ENCODE measurements around the gene MYO1D.
"Not testable (repeated sequence)": the region's sequence is repeated elsewhere in the genome, so short reads cannot be mapped to it uniquely, and the experiment has no call there.

Gene MYO1D

GRCh38 chr17:32563583-32563982 lies 313.3 kb downstream of the MYO1D start:
- no peak for DNase-seq

GRCh38 chr17:32558997-32559650 lies 317.8 kb downstream of the MYO1D start:
- DNase-seq, result no peak

- no peak for DNase-seq
Measured at GRCh38 chr17:32558326-32558955, 318.5 kb downstream of the MYO1D start.

- DNase-seq, result no peak
Measured at GRCh38 chr17:32555611-32556310, 321.2 kb downstream of the MYO1D start.

- DNase-seq, result no peak
Measured at GRCh38 chr17:32553168-32553567, 323.8 kb downstream of the MYO1D start.

- DNase-seq, result no peak
Measured at GRCh38 chr17:32552280-32552679, 324.6 kb downstream of the MYO1D start.

- DNase-seq, result no peak
Measured at GRCh38 chr17:32551186-32551955, 325.6 kb downstream of the MYO1D start.

- DNase-seq, result no peak
Measured at GRCh38 chr17:32549559-32549958, 327.4 kb downstream of the MYO1D start.

GRCh38 chr17:32546031-32546444 lies 330.9 kb downstream of the MYO1D start:
- no peak for DNase-seq

- no peak for DNase-seq
Measured at GRCh38 chr17:32542186-32542585, 334.7 kb downstream of the MYO1D start.

GRCh38 chr17:32541640-32542039 lies 335.3 kb downstream of the MYO1D start:
- no peak for DNase-seq

GRCh38 chr17:32536736-32537643 lies 339.9 kb downstream of the MYO1D start:
- no peak for DNase-seq

- no peak for DNase-seq
Measured at GRCh38 chr17:32533296-32533695, 343.6 kb downstream of the MYO1D start.

GRCh38 chr17:32529604-32530003 lies 347.3 kb downstream of the MYO1D start:
- DNase-seq, result no peak

- DNase-seq, result no peak
Measured at GRCh38 chr17:32528825-32529224, 348.1 kb downstream of the MYO1D start.

- no peak for DNase-seq
Measured at GRCh38 chr17:32527146-32527545, 349.8 kb downstream of the MYO1D start.

GRCh38 chr17:32525122-32525521 lies 351.8 kb downstream of the MYO1D start:
- DNase-seq, result no peak

GRCh38 chr17:32524553-32524880 lies 352.4 kb downstream of the MYO1D start:
- not testable (repeated sequence) for DNase-seq

- no peak for DNase-seq
Measured at GRCh38 chr17:32523827-32524552, 352.9 kb downstream of the MYO1D start.

- DNase-seq, result no peak
Measured at GRCh38 chr17:32523017-32523680, 353.8 kb downstream of the MYO1D start.

- DNase-seq, result no peak
Measured at GRCh38 chr17:32520737-32521404, 356.1 kb downstream of the MYO1D start.

Data from GOT3 (cell line).